K562 (cell line): ENCODE measurements around the gene SMOC2.

Experiments used
- CEBPB ChIP-seq: fragments of 450-650 bp; IDR thresholded peaks from 2 replicates; pipeline ENCODE4 v1.6.1; 2016; ENCODE audit warnings: missing genetic modification characterization, missing compliant biosample characterization
- MXI1 ChIP-seq: IDR thresholded peaks from 2 replicates; pipeline ENCODE4 v1.6.1; 2011; ENCODE audit warnings: low read depth, mild to moderate bottlenecking, improper control_type of control experiment, low read length
- NCOR1 ChIP-seq: fragments of 450-650 bp; IDR thresholded peaks from 2 replicates; pipeline ENCODE4 v1.6.1; 2016; ENCODE audit warnings: mild to moderate bottlenecking, moderate library complexity
- SMARCB1 ChIP-seq: IDR thresholded peaks from 2 replicates; pipeline ENCODE4 v1.6.1; 2011; ENCODE audit warnings: improper control_type of control experiment, low read depth; ENCODE audit not compliant: insufficient read length
- XRCC5 ChIP-seq: fragments of 200-400 bp; formaldehyde crosslinking; IDR thresholded peaks from 2 replicates; pipeline ENCODE4 v1.6.1; 2017; ENCODE audit warnings: low read depth, mild to moderate bottlenecking, low read length
- ZFP36 ChIP-seq: fragments of 150-350 bp; IDR thresholded peaks from 2 replicates; pipeline ENCODE4 v1.6.1; 2018; ENCODE audit warnings: low read length, low read depth; ENCODE audit not compliant: partially characterized antibody
- ZNF274 ChIP-seq: IDR thresholded peaks from 2 replicates; pipeline ENCODE4 v1.6.1; 2011; ENCODE audit warnings: low read depth, mild to moderate bottlenecking, low read length, moderate library complexity, borderline replicate concordance
- TF ChIP-seq, protein P1 (sequence below): fragments of 250-450 bp; sonication (Bioruptor Pico); IDR thresholded peaks from 2 replicates; pipeline ENCODE4 v1.5.1; 2021; ENCODE audit warnings: mild to moderate bottlenecking

DNA sequence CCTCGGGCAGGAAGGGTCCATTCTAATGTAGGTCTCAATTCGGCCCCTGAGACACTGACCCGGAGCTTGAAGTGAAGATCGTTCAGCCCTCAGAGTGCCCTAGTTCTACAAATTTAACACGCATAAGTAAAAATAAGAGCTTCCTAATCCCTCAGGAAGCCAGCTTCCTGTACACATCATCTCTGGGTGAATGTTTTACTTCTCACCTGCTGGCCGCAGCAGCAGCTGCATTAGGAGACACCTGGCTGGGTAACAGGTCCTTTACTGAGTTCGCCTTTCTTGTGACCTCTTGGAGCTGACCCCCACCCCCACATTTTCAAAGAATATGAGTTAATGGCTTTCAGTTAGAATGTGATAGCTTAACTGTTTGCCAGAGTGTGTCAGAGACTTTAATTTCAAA lies 165.0 kb downstream of the SMOC2 start:
- TF ChIP-seq ZNF274, result no peak
- TF ChIP-seq ZFP36, result no peak
- TF ChIP-seq, protein P1, sequence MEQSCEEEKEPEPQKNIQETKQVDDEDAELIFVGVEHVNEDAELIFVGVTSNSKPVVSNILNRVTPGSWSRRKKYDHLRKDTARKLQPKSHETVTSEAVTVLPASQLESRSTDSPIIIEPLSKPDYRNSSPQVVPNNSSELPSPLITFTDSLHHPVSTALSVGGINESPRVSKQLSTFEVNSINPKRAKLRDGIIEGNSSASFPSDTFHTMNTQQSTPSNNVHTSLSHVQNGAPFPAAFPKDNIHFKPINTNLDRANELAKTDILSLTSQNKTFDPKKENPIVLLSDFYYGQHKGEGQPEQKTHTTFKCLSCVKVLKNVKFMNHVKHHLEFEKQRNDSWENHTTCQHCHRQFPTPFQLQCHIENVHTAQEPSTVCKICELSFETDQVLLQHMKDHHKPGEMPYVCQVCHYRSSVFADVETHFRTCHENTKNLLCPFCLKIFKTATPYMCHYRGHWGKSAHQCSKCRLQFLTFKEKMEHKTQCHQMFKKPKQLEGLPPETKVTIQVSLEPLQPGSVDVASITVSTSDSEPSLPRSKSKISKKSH (CRISPR knock-in tag), result no peak
- TF ChIP-seq NCOR1, result no peak
- no peak for TF ChIP-seq CEBPB (tag)
- TF ChIP-seq XRCC5, result no peak
- TF ChIP-seq MXI1, result no peak
- no peak for TF ChIP-seq SMARCB1
